ENCODE results near the gene ARL14. TPM values are rescaled to one million over a fixed set of nuclear protein-coding genes. Genes with fewer than 3 reads are reported as not detected.

The ARL14 gene
- total RNA-seq, 1 donor from 2014 or later, result 0.26 TPM

DNA sequence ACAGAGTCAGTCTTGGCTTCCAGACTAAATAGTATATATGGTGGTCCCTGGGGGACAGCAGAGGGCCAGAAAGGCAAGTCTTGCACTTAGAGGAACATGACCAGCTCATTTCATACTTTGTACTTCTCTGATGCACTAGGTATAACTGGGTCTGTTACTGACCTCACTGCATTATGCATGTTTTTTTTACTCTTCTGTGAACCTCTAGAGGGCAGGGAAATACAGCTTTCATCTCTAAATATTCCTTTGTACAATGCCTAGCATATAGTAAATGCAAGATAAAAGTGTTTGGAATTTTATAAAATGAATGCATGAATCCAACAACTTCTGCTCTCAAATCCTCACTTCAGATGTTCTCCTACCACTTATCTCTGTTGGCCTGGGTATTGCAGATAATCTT is 23.4 kb upstream of the ARL14 start:
- DNase-seq (ENCODE audit: low read depth), result no peak
- Histone ChIP-seq H3K4me3 (ENCODE audit: low read depth, low read length) (no peak overlapping the region), H3K27me3 (ENCODE audit: control insufficient read depth, insufficient read depth, low read length) (no peaks in the 10 kb centered on the region), H3K36me3 (ENCODE audit: control insufficient read depth, insufficient read depth, low read length) (no peaks in the 10 kb centered on the region)
- TF ChIP-seq, protein P1, sequence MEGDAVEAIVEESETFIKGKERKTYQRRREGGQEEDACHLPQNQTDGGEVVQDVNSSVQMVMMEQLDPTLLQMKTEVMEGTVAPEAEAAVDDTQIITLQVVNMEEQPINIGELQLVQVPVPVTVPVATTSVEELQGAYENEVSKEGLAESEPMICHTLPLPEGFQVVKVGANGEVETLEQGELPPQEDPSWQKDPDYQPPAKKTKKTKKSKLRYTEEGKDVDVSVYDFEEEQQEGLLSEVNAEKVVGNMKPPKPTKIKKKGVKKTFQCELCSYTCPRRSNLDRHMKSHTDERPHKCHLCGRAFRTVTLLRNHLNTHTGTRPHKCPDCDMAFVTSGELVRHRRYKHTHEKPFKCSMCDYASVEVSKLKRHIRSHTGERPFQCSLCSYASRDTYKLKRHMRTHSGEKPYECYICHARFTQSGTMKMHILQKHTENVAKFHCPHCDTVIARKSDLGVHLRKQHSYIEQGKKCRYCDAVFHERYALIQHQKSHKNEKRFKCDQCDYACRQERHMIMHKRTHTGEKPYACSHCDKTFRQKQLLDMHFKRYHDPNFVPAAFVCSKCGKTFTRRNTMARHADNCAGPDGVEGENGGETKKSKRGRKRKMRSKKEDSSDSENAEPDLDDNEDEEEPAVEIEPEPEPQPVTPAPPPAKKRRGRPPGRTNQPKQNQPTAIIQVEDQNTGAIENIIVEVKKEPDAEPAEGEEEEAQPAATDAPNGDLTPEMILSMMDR (IDR thresholded peaks at IDR 0.05; ENCODE audit: insufficient read depth, low read length, severe bottlenecking), result no peak
- FAIRE-seq, result no peak

GRCh38 chr3:160660902-160661301 is 16.1 kb upstream of the ARL14 start:
- TF ChIP-seq, protein P1 (IDR thresholded peaks at IDR 0.05; ENCODE audit: insufficient read depth, low read length, severe bottlenecking), result no peak
- no peak for DNase-seq (ENCODE audit: low read depth)
- Histone ChIP-seq H3K27me3 (ENCODE audit: control insufficient read depth, insufficient read depth, low read length) (no peaks in the 10 kb centered on the region), H3K4me3 (ENCODE audit: low read depth, low read length) (no peak overlapping the region), H3K36me3 (ENCODE audit: control insufficient read depth, insufficient read depth, low read length) (no peaks in the 10 kb centered on the region)
- no peak for FAIRE-seq

DNA sequence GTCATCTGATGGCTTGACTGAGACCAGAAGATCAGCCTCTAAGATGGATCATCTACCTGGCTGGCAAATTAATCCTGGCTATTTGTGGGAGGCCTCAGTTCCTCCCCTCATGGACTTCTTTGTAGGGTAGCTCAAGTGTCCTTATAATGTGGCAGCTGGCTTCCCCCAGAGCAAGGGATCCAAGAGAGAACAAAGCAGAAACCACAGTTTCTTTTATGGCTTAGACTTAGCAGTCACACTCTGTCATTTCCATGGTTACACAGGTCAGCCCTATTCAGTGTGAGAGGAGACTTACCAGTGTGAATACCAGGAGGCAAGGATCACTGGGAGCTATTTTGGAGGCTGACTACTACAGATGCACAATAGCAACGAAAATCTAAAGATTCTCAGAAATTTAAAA is 15.3 kb upstream of the ARL14 start:
- TF ChIP-seq, protein P1 (IDR thresholded peaks at IDR 0.05; ENCODE audit: insufficient read depth, low read length, severe bottlenecking), result no peak
- H3K4me3 ChIP-seq (ENCODE audit: low read depth, low read length), result no peak overlapping the region
- H3K27me3 ChIP-seq (ENCODE audit: control insufficient read depth, insufficient read depth, low read length), result no peaks in the 10 kb centered on the region
- no peak for DNase-seq (ENCODE audit: low read depth)
- FAIRE-seq, result no peak
- no peaks in the 10 kb centered on the region for H3K36me3 ChIP-seq (ENCODE audit: control insufficient read depth, insufficient read depth, low read length)

- no peaks in the 10 kb centered on the region for H3K36me3 ChIP-seq (ENCODE audit: control insufficient read depth, insufficient read depth, low read length)
- no peak overlapping the region for H3K4me3 ChIP-seq (ENCODE audit: low read depth, low read length)
- TF ChIP-seq, protein P1 (IDR thresholded peaks at IDR 0.05; ENCODE audit: insufficient read depth, low read length, severe bottlenecking), result no peak
- FAIRE-seq, result no peak
- no peaks in the 10 kb centered on the region for H3K27me3 ChIP-seq (ENCODE audit: control insufficient read depth, insufficient read depth, low read length)
- no peak for DNase-seq (ENCODE audit: low read depth)
Measured at GRCh38 chr3:160665231-160665630, 11.7 kb upstream of the ARL14 start.

DNA sequence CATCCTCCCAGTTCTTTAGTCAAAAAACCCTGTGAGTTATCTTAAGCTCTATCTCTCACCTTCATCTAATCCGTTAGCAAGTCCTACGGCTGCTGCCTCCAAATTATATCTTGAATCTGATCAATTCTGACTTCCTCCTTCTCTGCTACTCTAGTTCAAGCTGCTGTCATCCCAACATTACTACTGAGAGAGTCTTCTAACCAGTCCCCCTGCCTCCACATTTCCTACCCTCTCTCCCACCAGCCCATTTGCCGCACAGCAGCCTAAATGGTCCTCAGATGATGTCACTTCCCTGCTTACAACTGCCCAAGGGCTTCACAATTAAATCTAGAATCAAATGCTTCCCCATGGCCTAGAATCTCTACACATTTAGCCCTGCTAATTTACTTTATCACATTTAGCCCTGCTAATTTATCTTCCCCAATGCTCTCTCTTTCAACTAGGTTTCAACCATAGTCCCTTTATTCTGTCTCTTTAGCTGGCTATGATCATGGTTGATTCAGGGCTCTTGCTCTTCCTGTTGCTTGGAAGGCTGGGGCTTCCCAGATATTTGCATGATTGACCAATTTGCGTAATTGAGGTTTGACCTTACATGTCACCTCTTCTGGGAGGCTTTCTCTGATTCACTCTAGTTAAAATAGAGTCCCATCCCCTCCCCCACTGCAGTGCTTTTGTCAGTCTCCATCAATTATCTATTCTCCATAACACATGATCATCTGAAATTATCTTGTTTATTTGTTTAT is 11.0 kb upstream of the ARL14 start:
- Histone ChIP-seq H3K4me3 (ENCODE audit: low read depth, low read length) (no peak overlapping the region), H3K36me3 (ENCODE audit: control insufficient read depth, insufficient read depth, low read length) (no peaks in the 10 kb centered on the region), H3K27me3 (ENCODE audit: control insufficient read depth, insufficient read depth, low read length) (no peaks in the 10 kb centered on the region)
- TF ChIP-seq, protein P1 (IDR thresholded peaks at IDR 0.05; ENCODE audit: insufficient read depth, low read length, severe bottlenecking), result no peak
- DNase-seq (ENCODE audit: low read depth), result peak; percentile 81
- FAIRE-seq, result no peak

GRCh38 chr3:160667452-160667851 is 9.5 kb upstream of the ARL14 start:
- FAIRE-seq (no peak), DNase-seq (ENCODE audit: low read depth) (peak; percentile 85)
- Histone ChIP-seq H3K36me3 (ENCODE audit: control insufficient read depth, insufficient read depth, low read length) (no peaks in the 10 kb centered on the region), H3K4me3 (ENCODE audit: low read depth, low read length) (no peak overlapping the region), H3K27me3 (ENCODE audit: control insufficient read depth, insufficient read depth, low read length) (no peaks in the 10 kb centered on the region)
- TF ChIP-seq, protein P1 (IDR thresholded peaks at IDR 0.05; ENCODE audit: insufficient read depth, low read length, severe bottlenecking), result no peak
